Fibroblast of mammary gland (primary cell): ENCODE measurements around the gene TRIM25.

Source experiments
- DNase-seq: peaks from one replicate; pipeline ENCODE4 v3.0.0-alpha.2; 2010; ENCODE audit warnings: low read depth
- H3K4me3 ChIP-seq: 2 replicates; pipeline ENCODE4 v1.5.1; 2011; ENCODE audit warnings: low read depth, mild to moderate bottlenecking, low read length, moderate library complexity; ENCODE audit not compliant: control insufficient read depth
- CTCF ChIP-seq: conservative IDR thresholded peaks from 2 replicates; pipeline ENCODE4 v1.5.1; 2011; ENCODE audit warnings: low read depth, low read length, inconsistent platforms; ENCODE audit not compliant: control insufficient read depth, insufficient read depth

TRIM25 gene

GRCh38 chr17:56934280-56934679 lies 20.4 kb upstream of the TRIM25 start:
- no peak for DNase-seq
- H3K4me3 ChIP-seq: no peak overlapping the region
- TF ChIP-seq CTCF: no peak

- DNase-seq: no peak
- TF ChIP-seq CTCF: no peak
- H3K4me3 ChIP-seq: no peak overlapping the region
These were observed 20.0 kb upstream of the TRIM25 start for GRCh38 chr17:56933868-56934267.

- no peak for TF ChIP-seq CTCF
These were observed 19.4 kb upstream of the TRIM25 start for GRCh38 chr17:56933151-56933745.

GRCh38 chr17:56930739-56931337 lies 17.0 kb upstream of the TRIM25 start:
- DNase-seq: no peak
- H3K4me3 ChIP-seq: no peak overlapping the region
- TF ChIP-seq CTCF: no peak

More at GRCh38 chr17:56933151-56933745, 19.4 kb upstream of the TRIM25 start:
- DNase-seq: no peak
- no peak overlapping the region for H3K4me3 ChIP-seq

GRCh38 chr17:56929362-56929969 lies 15.6 kb upstream of the TRIM25 start:
- H3K4me3 ChIP-seq: no peak overlapping the region
- peak; percentile 40 for DNase-seq
- TF ChIP-seq CTCF: no peak

- no peak for TF ChIP-seq CTCF
- DNase-seq: no peak
- no peak overlapping the region for H3K4me3 ChIP-seq
These were observed 14.7 kb upstream of the TRIM25 start for GRCh38 chr17:56928586-56928985.

- DNase-seq: no peak
- TF ChIP-seq CTCF: no peak
These were observed 12.9 kb upstream of the TRIM25 start for GRCh38 chr17:56926704-56927103.

More at GRCh38 chr17:56926704-56927103, 12.9 kb upstream of the TRIM25 start:
- no peak overlapping the region for H3K4me3 ChIP-seq
